Retinal pigment epithelial cell (primary cell): ENCODE results near the gene RNF26.

Source experiments
- DNase-seq: peaks from one replicate; pipeline ENCODE4 v3.0.0-alpha.2; 2010; ENCODE audit warnings: low read depth
- H3K4me3 ChIP-seq: 2 replicates; pipeline ENCODE4 v1.5.1; 2011; ENCODE audit warnings: mild to moderate bottlenecking, low read length, control low read depth, moderate library complexity
- CTCF ChIP-seq: conservative IDR thresholded peaks from 2 replicates; pipeline ENCODE4 v1.5.1; 2011; ENCODE audit warnings: low read depth, low read length, control low read depth, inconsistent platforms

Gene RNF26

DNA sequence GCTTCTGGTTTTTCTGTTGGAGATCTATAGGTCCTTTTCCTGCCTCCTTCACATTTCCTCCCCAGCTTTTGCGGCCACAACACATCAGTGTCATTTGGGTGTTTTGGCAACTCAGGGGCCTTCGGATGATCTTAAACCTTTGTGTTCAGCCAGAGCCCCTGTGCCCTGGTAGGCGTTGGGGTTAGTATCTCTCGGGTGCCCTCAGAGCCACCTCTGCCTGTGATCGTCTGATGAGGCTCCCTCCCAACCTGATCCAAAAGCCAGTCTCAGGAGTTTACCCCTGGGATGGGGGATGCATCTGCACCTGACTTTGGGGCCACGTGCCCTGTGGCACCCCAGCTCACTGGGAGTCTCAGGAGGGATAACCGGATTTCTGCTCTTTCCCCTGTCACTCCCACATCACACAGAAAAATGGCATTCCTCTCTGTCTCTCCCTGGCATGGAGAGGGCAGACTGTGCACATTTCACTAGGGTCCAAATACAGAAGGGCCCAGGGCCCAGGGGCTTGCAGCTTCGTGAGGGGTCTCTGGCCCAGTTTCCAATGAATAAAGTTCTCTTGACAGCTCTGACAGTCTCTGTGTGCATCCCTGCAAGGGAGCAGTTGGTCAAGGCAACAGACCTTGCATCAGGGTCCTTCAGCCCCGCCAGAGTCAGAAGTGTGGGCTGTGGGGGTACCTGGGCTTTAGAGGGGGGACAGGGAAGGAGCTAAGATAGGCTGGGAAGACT is 2.6 kb downstream of the RNF26 start:
- TF ChIP-seq CTCF: no peak
- H3K4me3 ChIP-seq: no peak overlapping the region

DNA sequence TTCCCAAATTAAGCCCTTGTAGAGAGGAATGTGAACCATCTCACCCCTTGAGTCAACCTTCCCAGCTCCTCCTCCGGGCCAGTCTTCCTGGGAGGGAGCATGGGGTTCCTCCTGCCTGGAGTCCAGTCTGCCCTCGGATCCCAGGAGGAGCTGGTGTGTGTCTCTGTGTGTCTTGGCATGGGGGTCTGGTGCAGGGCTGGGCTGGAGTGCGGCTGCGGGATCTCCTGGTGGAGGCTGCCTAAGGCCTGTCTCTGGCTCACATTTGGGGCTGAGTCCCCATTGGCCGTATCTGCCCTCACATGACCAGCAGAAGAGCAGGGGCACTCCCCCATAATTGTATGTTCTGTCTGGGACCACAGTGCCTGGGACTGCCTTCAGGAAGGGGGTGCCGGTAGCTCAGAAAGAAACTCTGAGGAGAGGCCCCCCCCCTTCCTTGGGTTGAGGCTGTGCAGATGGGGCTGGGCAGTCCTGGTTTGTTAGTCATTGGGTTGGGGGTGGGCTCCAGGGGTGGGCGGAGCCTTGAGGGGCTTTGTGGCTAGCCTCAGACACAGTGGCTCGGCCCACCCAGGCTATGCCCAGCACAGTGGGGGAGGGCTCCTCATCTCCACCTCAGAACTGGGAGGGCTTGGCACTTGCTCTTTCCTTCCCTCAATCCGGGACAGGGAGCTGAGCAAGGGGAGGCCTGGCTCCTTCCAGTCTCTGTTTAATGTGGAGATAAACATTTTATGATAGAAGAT is 3.4 kb downstream of the RNF26 start:
- TF ChIP-seq CTCF: no peak
- DNase-seq: no peak
- peak overlapping the region; percentile 72 for H3K4me3 ChIP-seq

More for the DNA sequence above, 2.6 kb downstream of the RNF26 start:
- no peak for DNase-seq

GRCh38 chr11:119338318-119338890 is 4.1 kb downstream of the RNF26 start:
- no peak for DNase-seq
- peak overlapping the region; percentile 72 for H3K4me3 ChIP-seq
- TF ChIP-seq CTCF: peak; percentile 86

DNA sequence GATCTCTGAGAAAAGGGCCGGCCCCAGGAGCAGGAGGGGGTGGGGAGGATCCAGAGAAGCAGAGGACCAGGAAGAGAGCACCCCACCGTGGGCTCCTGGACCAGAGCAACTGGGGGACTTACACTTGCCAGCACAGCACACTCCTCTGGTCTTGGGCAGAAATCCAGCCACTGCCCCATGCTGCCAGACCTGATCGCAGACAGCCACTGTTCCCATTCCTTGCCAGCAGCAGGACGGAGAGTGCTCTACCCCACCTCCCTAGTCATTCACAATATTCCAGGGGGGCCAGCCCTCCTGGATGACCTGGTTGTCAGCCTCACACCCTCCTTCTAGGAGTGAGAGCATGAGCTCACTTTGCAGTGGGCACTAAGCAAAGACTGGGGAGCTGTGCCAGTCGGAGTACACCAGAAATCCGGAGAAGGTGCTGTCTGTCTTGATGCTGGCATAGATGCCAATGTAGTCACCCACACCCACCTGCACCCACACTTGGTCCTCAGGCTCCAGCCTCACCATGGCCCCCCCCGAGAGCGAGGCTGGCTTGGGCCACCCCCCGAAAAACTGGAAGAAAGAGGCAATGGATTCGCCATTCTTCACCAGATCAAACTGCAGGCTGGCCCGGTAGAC is 4.8 kb downstream of the RNF26 start:
- TF ChIP-seq CTCF: no peak
- H3K4me3 ChIP-seq: peak overlapping the region; percentile 72
- DNase-seq: no peak

GRCh38 chr11:119339589-119340334 is 5.4 kb downstream of the RNF26 start:
- peak overlapping the region; percentile 72 for H3K4me3 ChIP-seq
- DNase-seq: no peak
- TF ChIP-seq CTCF: peak; percentile 77

GRCh38 chr11:119340335-119341221 is 6.3 kb downstream of the RNF26 start, which contains the start of gene C1QTNF5:
Gene C1QTNF5, minus strand, starts transcription at chr11:119340883. Its CDS starts 486 bp downstream, at chr11:119340397.
- no peak for TF ChIP-seq CTCF
- H3K4me3 ChIP-seq: peak within 1 kb of the TSS; percentile 72
- DNase-seq: no peak
